ENCODE data around the gene ARHGEF6. TPM values are rescaled to one million over a fixed set of nuclear protein-coding genes. Genes with fewer than 3 reads are reported as not detected.

Gene ARHGEF6
- total RNA-seq, 1 donor = 10.0 TPM

GRCh38 chrX:136768469-136769084 is 12.2 kb downstream of the ARHGEF6 start:
- H3K4me3 ChIP-seq (ENCODE audit: low read depth, low read length) = no peak overlapping the region
- peak; percentile 90 for DNase-seq (ENCODE audit: low read depth)
- no peak for TF ChIP-seq CTCF (IDR thresholded peaks at IDR 0.05; ENCODE audit: insufficient read depth, low read length)

- TF ChIP-seq CTCF (IDR thresholded peaks at IDR 0.05; ENCODE audit: insufficient read depth, low read length) = peak; percentile 18
- DNase-seq (ENCODE audit: low read depth) = peak; percentile 39
- H3K4me3 ChIP-seq (ENCODE audit: low read depth, low read length) = peak overlapping the region; percentile 61
Measured at GRCh38 chrX:136767104-136767941, 13.4 kb downstream of the ARHGEF6 start.

- peak overlapping the region; percentile 61 for H3K4me3 ChIP-seq (ENCODE audit: low read depth, low read length)
- no peak for DNase-seq (ENCODE audit: low read depth)
- no peak for TF ChIP-seq CTCF (IDR thresholded peaks at IDR 0.05; ENCODE audit: insufficient read depth, low read length)
Measured at GRCh38 chrX:136766785-136767103, 14.0 kb downstream of the ARHGEF6 start.

- TF ChIP-seq CTCF (IDR thresholded peaks at IDR 0.05; ENCODE audit: insufficient read depth, low read length) = no peak
- H3K4me3 ChIP-seq (ENCODE audit: low read depth, low read length) = no peak overlapping the region
- no peak for DNase-seq (ENCODE audit: low read depth)
Measured at GRCh38 chrX:136765821-136766356, 14.8 kb downstream of the ARHGEF6 start.

GRCh38 chrX:136764206-136764605 is 16.5 kb downstream of the ARHGEF6 start:
- no peak for TF ChIP-seq CTCF (IDR thresholded peaks at IDR 0.05; ENCODE audit: insufficient read depth, low read length)
- H3K4me3 ChIP-seq (ENCODE audit: low read depth, low read length) = no peak overlapping the region
- no peak for DNase-seq (ENCODE audit: low read depth)

- TF ChIP-seq CTCF (IDR thresholded peaks at IDR 0.05; ENCODE audit: insufficient read depth, low read length) = no peak
- H3K4me3 ChIP-seq (ENCODE audit: low read depth, low read length) = no peak overlapping the region
- no peak for DNase-seq (ENCODE audit: low read depth)
Measured at GRCh38 chrX:136762820-136763452, 17.8 kb downstream of the ARHGEF6 start.

Measured in fibroblast of the aortic adventitia (primary cell).